HepG2 (cell line): ENCODE results near the gene ENPP1. TPM values are rescaled to one million over a fixed set of nuclear protein-coding genes. Genes with fewer than 3 reads are reported as not detected.

ENCODE experiments used
- ATM ChIP-seq: fragments of 450-650 bp; IDR thresholded peaks from 2 replicates; pipeline ENCODE4 v1.7.1; 2017; ENCODE audit warnings: mild to moderate bottlenecking, borderline replicate concordance
- CHD2 ChIP-seq: IDR thresholded peaks from 2 replicates; pipeline ENCODE4 v1.6.1; 2011; ENCODE audit warnings: low read depth, low read length, improper control_type of control experiment
- DMAP1 ChIP-seq: IDR thresholded peaks from 2 replicates; pipeline ENCODE4 v1.6.1; 2016
- DPF2 ChIP-seq: sonication (generic); formaldehyde crosslinking; IDR thresholded peaks from 2 replicates; pipeline ENCODE4 v1.4.0; 2020; ENCODE audit warnings: mild to moderate bottlenecking, low read depth, missing genetic modification reagents, borderline replicate concordance
- FIP1L1 ChIP-seq: fragments of 200-400 bp; formaldehyde crosslinking; IDR thresholded peaks from 2 replicates; pipeline ENCODE4 v1.6.1; 2018; ENCODE audit warnings: low read depth, mild to moderate bottlenecking, low read length, moderate library complexity, borderline replicate concordance; ENCODE audit not compliant: insufficient read depth
- GFI1 ChIP-seq: sonication (generic); formaldehyde crosslinking; IDR thresholded peaks from 2 replicates; pipeline ENCODE4 v1.5.0; 2020; ENCODE audit warnings: missing genetic modification reagents, mild to moderate bottlenecking, borderline replicate concordance
- HDAC2 ChIP-seq: sonication (generic); formaldehyde crosslinking; IDR thresholded peaks from 2 replicates; pipeline ENCODE4 v1.4.0; 2020; ENCODE audit warnings: missing genetic modification reagents
- HIC2 ChIP-seq: sonication (generic); formaldehyde crosslinking; IDR thresholded peaks from 2 replicates; pipeline ENCODE4 v1.9.0; 2022; ENCODE audit warnings: low read depth, missing genetic modification reagents
- HNF4G ChIP-seq, 2 experiments: sonication (generic) in 1 of 2; formaldehyde crosslinking in 1 of 2; IDR thresholded peaks; 2 replicates each; pipeline versions ENCODE4 v1.4.0 to v1.6.1; 2011 to 2020; ENCODE audit warnings: borderline replicate concordance in 2 of 2, low read depth in 2 of 2, mild to moderate bottlenecking in 2 of 2, low read length in 1 of 2, missing genetic modification reagents in 1 of 2, moderate library complexity in 1 of 2
- MAFK ChIP-seq, 2 experiments: IDR thresholded peaks in 1 of 2; conservative IDR thresholded peaks in 1 of 2; 2 replicates each; pipeline ENCODE4 v1.6.1; 2011; ENCODE audit warnings: improper control_type of control experiment in 2 of 2, low read length in 2 of 2
- MIER3 ChIP-seq: IDR thresholded peaks from 2 replicates; pipeline ENCODE4 v1.6.1; 2016; ENCODE audit warnings: missing compliant biosample characterization, borderline replicate concordance
- SKIL ChIP-seq: sonication (generic); formaldehyde crosslinking; IDR thresholded peaks from 2 replicates; pipeline ENCODE4 v1.8.0; 2022; ENCODE audit warnings: missing genetic modification reagents, mild to moderate bottlenecking, moderate library complexity, borderline replicate concordance
- SRSF1 ChIP-seq: fragments of 200-400 bp; formaldehyde crosslinking; optimal IDR thresholded peaks from 2 replicates; pipeline ENCODE3; 2017; ENCODE audit warnings: mild to moderate bottlenecking, low read depth, low read length, moderate library complexity
- YY1 ChIP-seq: IDR thresholded peaks from 2 replicates; pipeline ENCODE4 v1.6.1; 2011; ENCODE audit warnings: low read length, low read depth, moderate library complexity, mild to moderate bottlenecking; ENCODE audit not compliant: insufficient read depth, insufficient replicate concordance
- ZMYM2 ChIP-seq: sonication (generic); formaldehyde crosslinking; IDR thresholded peaks from 2 replicates; pipeline ENCODE4 v1.8.0; 2022; ENCODE audit warnings: mild to moderate bottlenecking, missing genetic modification reagents
- ZNF350 ChIP-seq: sonication (generic); formaldehyde crosslinking; IDR thresholded peaks from 2 replicates; pipeline ENCODE4 v1.4.0; 2020; ENCODE audit warnings: mild to moderate bottlenecking, low read depth, missing genetic modification reagents, borderline replicate concordance
- ZNF780A ChIP-seq: sonication (generic); formaldehyde crosslinking; IDR thresholded peaks from 2 replicates; pipeline ENCODE4 v1.8.0; 2022; ENCODE audit warnings: mild to moderate bottlenecking, missing genetic modification reagents, moderate library complexity
- ZNF878 ChIP-seq: sonication (generic); formaldehyde crosslinking; IDR thresholded peaks from 2 replicates; pipeline ENCODE4 v1.8.1; 2023; ENCODE audit warnings: mild to moderate bottlenecking, missing genetic modification reagents, moderate library complexity
- polyA plus RNA-seq, 8 experiments: library from polyadenylated mRNA; depleted of rRNA in 3 of 8; stranded (reverse) in 7 of 8; unstranded in 1 of 8; fragments of >200 nt; fragmentation: Illumina TruSeq in 4 of 8; extraction: Trizol in 4 of 8; gene quantifications; 2 replicates each; pipeline versions ENCODE4 v1.2.1 to v1.2.3, GENCODE V29; 2011 to 2016; ENCODE audit warnings: low read depth in 4 of 8, missing spikeins in 1 of 8, mixed read lengths in 1 of 8; ENCODE audit not compliant: insufficient read depth in 1 of 8
- total RNA-seq, 5 experiments: library from RNA; depleted of rRNA; stranded (reverse); fragments of >200 nt; fragmentation: Illumina TruSeq; extraction: Trizol; gene quantifications; 2 replicates each; pipeline ENCODE4 v1.2.3, GENCODE V29; 2016; ENCODE audit warnings: low read depth in 1 of 5
- TF ChIP-seq, protein P1 (sequence below): sonication (generic); formaldehyde crosslinking; IDR thresholded peaks from 2 replicates; pipeline ENCODE4 v1.8.1; 2023; ENCODE audit warnings: mild to moderate bottlenecking, moderate library complexity, missing genetic modification reagents
- TF ChIP-seq, protein P2 (sequence below): sonication (generic); formaldehyde crosslinking; IDR thresholded peaks from 2 replicates; pipeline ENCODE4 v1.9.0; 2021; ENCODE audit warnings: missing genetic modification reagents, borderline replicate concordance

The ENPP1 gene
- total and polyA plus RNA-seq, 2 of the 13 experiments (the other 11 are each of a cell fraction or from before 2014, with no cell fraction given), result 56.5 to 160 TPM

GRCh38 chr6:131937703-131938631 lies 130.1 kb downstream of the ENPP1 start (continued):
- TF ChIP-seq, protein P1, sequence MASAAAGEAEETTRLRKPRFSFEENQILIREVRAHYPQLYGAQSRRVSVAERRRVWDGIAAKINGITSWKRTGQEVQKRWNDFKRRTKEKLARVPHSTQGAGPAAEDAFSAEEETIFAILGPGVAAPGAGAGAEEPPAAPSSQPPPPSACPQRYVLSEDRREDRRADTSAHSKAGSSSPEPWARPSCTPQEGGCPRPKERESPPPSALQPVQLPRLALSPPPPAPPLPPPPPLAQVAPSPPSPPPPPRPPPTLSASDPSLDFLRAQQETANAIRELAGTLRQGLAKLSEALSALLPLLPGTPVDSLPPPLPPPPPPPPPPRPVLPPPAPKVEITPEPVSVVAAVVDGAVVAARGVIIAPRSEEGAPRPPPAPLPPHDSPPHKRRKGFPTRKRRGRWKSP (CRISPR knock-in tag), result peak; percentile 57; the same call in 1 of the 2 replicates
- TF ChIP-seq SRSF1, result no peak
- peak; percentile 99 for TF ChIP-seq MIER3 (CRISPR knock-in tag)
- TF ChIP-seq, protein P2, sequence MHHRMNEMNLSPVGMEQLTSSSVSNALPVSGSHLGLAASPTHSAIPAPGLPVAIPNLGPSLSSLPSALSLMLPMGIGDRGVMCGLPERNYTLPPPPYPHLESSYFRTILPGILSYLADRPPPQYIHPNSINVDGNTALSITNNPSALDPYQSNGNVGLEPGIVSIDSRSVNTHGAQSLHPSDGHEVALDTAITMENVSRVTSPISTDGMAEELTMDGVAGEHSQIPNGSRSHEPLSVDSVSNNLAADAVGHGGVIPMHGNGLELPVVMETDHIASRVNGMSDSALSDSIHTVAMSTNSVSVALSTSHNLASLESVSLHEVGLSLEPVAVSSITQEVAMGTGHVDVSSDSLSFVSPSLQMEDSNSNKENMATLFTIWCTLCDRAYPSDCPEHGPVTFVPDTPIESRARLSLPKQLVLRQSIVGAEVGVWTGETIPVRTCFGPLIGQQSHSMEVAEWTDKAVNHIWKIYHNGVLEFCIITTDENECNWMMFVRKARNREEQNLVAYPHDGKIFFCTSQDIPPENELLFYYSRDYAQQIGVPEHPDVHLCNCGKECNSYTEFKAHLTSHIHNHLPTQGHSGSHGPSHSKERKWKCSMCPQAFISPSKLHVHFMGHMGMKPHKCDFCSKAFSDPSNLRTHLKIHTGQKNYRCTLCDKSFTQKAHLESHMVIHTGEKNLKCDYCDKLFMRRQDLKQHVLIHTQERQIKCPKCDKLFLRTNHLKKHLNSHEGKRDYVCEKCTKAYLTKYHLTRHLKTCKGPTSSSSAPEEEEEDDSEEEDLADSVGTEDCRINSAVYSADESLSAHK (CRISPR knock-in tag), result no peak
- peak; percentile 21; the same call in 1 of the 2 replicates for TF ChIP-seq ZNF780A (CRISPR knock-in tag)
- peak; percentile 73 for TF ChIP-seq GFI1
- TF ChIP-seq HDAC2, result peak; percentile 99
- 0 out of 4 replicates have a peak, but pooled peaks of 1 of the 2 experiments have one; percentile 9 for TF ChIP-seq MAFK (conservative IDR thresholded peaks at IDR 0.05 in 1 of 2, IDR thresholded peaks at IDR 0.05 in 1 of 2; ENCODE audit: low read length in 2 of 2)
- peak; percentile 95 for TF ChIP-seq HNF4G (IDR thresholded peaks at IDR 0.05; ENCODE audit: borderline replicate concordance, low read depth, low read length)
- peak; percentile 94 for TF ChIP-seq HNF4G (CRISPR knock-in tag; IDR thresholded peaks at IDR 0.05; ENCODE audit: borderline replicate concordance, low read depth)
- no peak for TF ChIP-seq FIP1L1
- peak; percentile 92 for TF ChIP-seq SKIL
- peak; percentile 48; the same call in 1 of the 2 replicates for TF ChIP-seq ZNF878 (CRISPR knock-in tag)
- no peak for TF ChIP-seq ATM
- no peak for TF ChIP-seq YY1
- TF ChIP-seq DMAP1, result peak; percentile 43; the same call in 1 of the 2 replicates
- peak; percentile 89 for TF ChIP-seq ZMYM2 (CRISPR knock-in tag)
- TF ChIP-seq CHD2, result no peak
- peak; percentile 83 for TF ChIP-seq HIC2 (CRISPR knock-in tag)
- TF ChIP-seq DPF2 (CRISPR knock-in tag), result peak; percentile 92
- TF ChIP-seq ZNF350 (CRISPR knock-in tag), result no peak
